Kidney epithelial cell (primary cell): ENCODE results near the gene GPC6. TPM values are rescaled to one million over a fixed set of nuclear protein-coding genes. Genes with fewer than 3 reads are reported as not detected.

Source experiments
- DNase-seq: peaks from one replicate; pipeline ENCODE4 v3.0.0-alpha.2; 2010; ENCODE audit warnings: low read depth
- H3K27me3 ChIP-seq: 2 replicates; pipeline ENCODE4 v1.6.0; 2011; ENCODE audit warnings: low read length; ENCODE audit not compliant: control insufficient read depth, insufficient read depth
- H3K36me3 ChIP-seq: 2 replicates; pipeline ENCODE4 v1.5.1; 2011; ENCODE audit warnings: low read length; ENCODE audit not compliant: control insufficient read depth, insufficient read depth
- H3K4me3 ChIP-seq: 2 replicates; pipeline ENCODE4 v1.5.1; 2011; ENCODE audit warnings: low read depth, mild to moderate bottlenecking, control low read depth, low read length
- total RNA-seq: library from RNA; depleted of rRNA; stranded (reverse); fragments of >200 nt; gene quantifications from 2 replicates; pipeline ENCODE4 v1.2.3, GENCODE V29; 2015
- TF ChIP-seq, protein P1 (sequence below): IDR thresholded peaks from 2 replicates; pipeline ENCODE4 v1.5.1; 2011; ENCODE audit warnings: mild to moderate bottlenecking, moderate library complexity, low read length, control low read depth, inconsistent platforms; ENCODE audit not compliant: insufficient read depth, poor library complexity, severe bottlenecking

The GPC6 gene
- total RNA-seq, 1 donor from 2014 or later = 62.7 TPM

DNA sequence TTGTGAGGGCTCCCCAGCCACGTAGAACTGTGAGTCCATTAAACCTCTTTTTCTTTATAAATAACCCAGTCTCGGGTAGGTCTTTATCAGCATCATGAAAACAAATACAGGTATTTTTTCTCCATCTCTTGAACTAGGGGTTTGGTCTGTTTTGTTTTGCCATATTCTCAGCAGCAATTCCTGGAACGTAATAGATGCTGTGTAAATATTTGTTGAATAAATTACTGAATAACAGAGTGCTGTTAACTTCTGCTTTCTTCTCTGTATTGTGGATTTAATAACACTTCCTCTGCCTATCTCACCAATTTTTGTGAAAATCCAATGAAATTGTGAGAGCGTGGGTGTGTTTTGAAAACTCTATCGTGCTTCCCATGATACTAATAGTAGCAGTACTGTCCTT lies 823.4 kb downstream of the GPC6 start:
- TF ChIP-seq, protein P1, sequence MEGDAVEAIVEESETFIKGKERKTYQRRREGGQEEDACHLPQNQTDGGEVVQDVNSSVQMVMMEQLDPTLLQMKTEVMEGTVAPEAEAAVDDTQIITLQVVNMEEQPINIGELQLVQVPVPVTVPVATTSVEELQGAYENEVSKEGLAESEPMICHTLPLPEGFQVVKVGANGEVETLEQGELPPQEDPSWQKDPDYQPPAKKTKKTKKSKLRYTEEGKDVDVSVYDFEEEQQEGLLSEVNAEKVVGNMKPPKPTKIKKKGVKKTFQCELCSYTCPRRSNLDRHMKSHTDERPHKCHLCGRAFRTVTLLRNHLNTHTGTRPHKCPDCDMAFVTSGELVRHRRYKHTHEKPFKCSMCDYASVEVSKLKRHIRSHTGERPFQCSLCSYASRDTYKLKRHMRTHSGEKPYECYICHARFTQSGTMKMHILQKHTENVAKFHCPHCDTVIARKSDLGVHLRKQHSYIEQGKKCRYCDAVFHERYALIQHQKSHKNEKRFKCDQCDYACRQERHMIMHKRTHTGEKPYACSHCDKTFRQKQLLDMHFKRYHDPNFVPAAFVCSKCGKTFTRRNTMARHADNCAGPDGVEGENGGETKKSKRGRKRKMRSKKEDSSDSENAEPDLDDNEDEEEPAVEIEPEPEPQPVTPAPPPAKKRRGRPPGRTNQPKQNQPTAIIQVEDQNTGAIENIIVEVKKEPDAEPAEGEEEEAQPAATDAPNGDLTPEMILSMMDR = no peak
- Histone ChIP-seq H3K4me3 (no peak overlapping the region), H3K27me3 (no peaks in the 10 kb centered on the region), H3K36me3 (no peaks in the 10 kb centered on the region)
- DNase-seq = no peak

DNA sequence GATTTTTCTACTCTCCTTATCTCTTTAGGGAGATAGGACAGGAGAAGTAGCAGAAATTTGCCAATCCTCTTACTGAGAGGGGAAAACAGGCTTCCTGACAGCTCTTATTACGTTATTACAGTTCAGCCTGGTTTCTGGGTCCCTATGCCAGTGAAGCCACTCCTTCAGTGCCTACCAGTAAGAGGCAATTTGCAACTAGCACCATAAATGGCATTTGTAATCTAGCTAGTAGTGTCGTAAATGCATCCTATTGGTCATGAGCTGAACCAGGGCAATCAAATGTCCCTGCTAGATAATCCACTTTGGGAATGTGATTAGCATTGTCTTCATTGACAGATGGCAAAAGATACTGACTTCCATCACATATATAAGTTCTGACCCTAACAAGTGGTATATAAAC lies 824.1 kb downstream of the GPC6 start:
- DNase-seq = no peak
- TF ChIP-seq, protein P1 = no peak
- Histone ChIP-seq H3K27me3 (no peaks in the 10 kb centered on the region), H3K36me3 (no peaks in the 10 kb centered on the region), H3K4me3 (no peak overlapping the region)

DNA sequence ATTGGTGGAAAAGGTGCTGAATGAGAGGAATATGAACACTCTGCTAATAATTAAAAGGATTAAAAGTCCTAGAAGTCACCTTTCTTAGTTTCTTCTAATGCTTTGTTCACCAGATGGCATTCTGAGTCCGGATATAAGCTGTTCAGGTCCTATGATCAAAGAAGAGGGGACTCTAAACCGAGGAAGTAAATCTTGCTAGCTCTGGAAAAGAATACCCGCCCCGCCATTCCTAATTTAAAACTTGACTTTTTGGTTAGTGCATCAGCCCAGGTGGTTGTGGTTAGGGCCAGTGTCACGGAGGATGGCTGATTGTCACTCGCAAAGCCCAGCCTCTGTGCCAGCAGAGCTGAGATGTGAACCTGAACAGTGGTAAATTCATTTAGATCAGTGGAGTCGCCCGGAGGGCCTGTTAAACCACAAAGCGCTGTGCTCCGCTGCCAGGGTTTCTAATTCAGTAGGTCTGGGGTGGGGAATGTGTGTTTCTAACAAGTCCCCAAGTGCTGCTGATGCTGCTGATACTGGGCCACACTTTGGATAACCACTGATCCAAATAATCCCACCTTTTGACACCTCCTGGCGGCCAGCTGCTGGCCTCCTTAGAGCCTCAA lies 827.5 kb downstream of the GPC6 start:
- DNase-seq = no peak
- Histone ChIP-seq H3K4me3 (no peak overlapping the region), H3K36me3 (no peaks in the 10 kb centered on the region), H3K27me3 (no peaks in the 10 kb centered on the region)
- TF ChIP-seq, protein P1 = no peak

DNA sequence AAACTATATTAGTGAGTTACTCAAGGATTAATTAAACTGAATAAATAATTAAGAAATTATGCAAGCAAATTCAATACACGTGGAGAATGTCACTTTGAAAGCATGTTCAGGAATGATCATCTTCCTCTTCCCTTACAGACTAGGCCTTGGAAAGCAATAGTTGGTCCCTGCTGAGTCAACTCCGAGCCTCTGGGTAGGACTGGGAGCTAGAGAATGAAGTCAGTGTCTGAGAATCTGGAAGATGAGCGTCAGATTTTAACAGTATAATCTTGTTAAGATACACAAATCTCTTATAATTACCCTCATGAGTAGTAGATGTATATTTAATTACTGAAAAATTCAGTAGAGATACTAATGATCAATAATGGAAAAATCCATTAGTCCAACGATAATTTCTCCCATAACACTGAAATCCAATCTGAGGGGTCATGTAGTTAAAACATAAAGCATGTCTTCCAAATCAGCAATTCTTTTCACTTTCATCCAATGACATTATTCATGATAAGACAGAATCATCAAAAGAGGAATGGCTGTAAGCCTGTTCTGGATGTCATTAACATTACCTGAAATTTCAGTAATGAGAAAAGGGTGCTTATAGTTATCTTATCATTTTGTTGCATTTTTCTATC lies 829.9 kb downstream of the GPC6 start:
- no peaks in the 10 kb centered on the region for H3K36me3 ChIP-seq
- TF ChIP-seq, protein P1 = no peak
- no peak for DNase-seq
- no peaks in the 10 kb centered on the region for H3K27me3 ChIP-seq
- H3K4me3 ChIP-seq = no peak overlapping the region

DNA sequence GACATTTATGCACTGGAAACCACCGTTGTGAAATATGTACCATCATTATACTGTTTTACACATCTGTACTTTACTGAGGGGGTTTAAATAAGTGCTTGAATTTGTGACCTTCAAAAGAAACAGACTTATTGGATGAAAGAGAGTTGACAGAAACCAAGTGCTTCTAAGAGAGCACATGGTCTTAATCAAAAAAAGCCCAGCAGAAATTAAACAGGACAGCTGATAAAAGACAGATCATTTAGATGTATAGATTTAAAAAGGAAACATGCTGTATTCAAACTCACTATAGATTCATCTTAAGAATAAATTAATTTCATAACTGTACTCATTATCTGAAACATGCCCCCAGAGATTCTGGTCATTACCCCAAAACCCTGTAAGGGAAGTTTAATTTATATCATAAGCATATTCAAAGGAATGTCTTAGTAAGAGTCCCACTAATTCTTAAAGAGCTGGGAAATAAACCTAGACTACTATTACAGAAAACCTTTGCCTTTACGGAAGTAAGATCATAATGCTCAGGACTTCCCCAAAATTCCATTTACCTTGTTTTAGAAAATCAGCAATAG lies 831.1 kb downstream of the GPC6 start:
- Histone ChIP-seq H3K4me3 (no peak overlapping the region), H3K27me3 (no peaks in the 10 kb centered on the region), H3K36me3 (no peaks in the 10 kb centered on the region)
- TF ChIP-seq, protein P1 = no peak
- DNase-seq = no peak
